GM18505 (cell line): Measurements from ENCODE around the gene GLYR1.

Experiments used
- ATAC-seq: cut with Tn5 transposase; IDR thresholded peaks from one replicate; pipeline ENCODE4 v1.9.1; 2021; ENCODE audit not compliant: unreplicated experiment
- POLR2A ChIP-seq: IDR thresholded peaks from 4 replicates; pipeline ENCODE4 v1.6.1; 2011; ENCODE audit warnings: borderline replicate concordance; ENCODE audit not compliant: insufficient read depth, insufficient read length; ENCODE audit errors: extremely low read depth

GLYR1 gene

DNA sequence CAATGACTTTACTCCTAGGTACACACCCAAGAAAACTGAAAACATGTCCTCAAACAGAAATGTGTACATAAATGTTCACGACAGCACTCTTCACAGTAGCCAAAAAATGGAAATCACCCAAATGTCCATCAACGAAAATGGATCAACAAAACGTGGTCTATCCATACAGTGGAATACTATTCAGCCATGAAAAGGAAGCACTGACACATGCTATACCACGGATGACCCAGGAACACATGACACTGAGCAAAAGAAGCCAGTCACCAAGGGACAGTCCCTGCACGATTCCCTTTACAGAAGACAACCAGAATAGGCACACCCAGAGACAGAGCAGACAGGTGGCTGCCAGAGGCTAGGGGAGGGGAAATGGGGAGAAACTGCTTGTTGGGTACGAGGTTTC, 91.4 kb downstream of the GLYR1 start:
- TF ChIP-seq POLR2A, result no peak
- ATAC-seq, result no peak

DNA sequence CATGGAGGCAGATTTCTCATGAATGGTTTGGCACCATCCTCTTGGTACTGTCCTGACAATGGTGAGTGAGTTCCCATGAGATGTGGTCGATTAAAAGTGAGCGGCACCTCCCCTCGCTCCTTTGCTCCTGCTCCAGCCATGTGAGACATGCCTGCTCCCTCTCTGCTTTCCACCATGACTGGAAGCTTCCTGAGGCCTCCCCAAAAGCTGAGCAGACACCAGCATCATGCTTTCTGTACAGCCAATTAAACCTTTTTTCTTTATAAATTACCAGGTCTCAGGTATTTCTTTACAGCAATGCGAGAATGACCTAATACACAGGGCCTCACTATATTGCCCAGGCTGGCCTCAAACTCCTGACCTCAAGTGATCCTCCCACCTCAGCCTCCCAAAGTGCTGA, 92.2 kb downstream of the GLYR1 start:
- ATAC-seq, result no peak
- TF ChIP-seq POLR2A, result no peak

DNA sequence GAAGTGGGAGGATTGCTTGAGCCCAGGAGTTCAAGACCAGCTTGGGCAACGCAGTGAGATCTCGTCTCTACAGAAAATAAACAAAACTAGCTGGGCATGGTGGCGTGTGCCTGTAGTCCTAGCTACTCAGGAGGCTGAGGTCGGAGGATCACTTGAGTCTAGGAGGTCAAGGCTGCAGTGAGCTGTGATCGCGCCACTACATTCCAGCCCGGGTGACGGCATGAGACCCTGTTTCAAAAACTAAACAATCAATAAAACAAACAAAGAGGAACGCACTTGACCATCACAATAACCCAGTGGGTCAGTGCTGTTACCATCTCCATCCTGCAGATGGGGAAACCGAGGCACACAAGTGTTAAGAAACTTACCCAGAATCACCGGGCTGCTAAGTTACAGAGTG, 93.9 kb downstream of the GLYR1 start:
- ATAC-seq, result no peak
- no peak for TF ChIP-seq POLR2A
